Measurements from ENCODE around the gene WDR26. TPM values are rescaled to one million over a fixed set of nuclear protein-coding genes. Genes with fewer than 3 reads are reported as not detected.

The WDR26 gene
- total RNA-seq, 6 experiments from 2014 or later, result 27.2 to 46.8 (median 40.1) TPM

DNA sequence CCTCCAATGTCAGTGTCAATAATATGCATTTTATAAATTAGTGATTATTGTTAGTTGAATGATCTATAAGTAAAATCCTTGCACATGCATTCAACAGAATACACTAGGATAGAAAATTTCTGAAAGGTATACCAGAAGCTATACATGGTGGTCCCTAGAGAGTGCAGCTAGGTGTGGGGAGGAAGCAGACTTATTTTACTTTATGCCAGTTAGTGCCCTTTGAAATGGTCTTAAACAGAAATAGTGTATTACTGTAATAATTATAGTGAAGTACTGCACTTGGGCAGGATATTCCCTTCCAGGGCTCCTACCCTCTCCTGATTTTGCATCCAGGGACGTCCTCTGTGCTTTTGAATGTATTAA is 23.2 kb upstream of the WDR26 start:
- Histone ChIP-seq H3K27ac (no peak overlapping the region), H3K4me1 (peaks cover 0 to 6% (median 0%) of the 10 kb centered on the region in 4 donors), H3K27me3 (no peaks in the 10 kb centered on the region), H3K36me3 (no peaks in the 10 kb centered on the region), H3K4me3 (no peak overlapping the region), H3K9me3 (no peaks in the 10 kb centered on the region)
- WGBS (ENCODE audit: insufficient coverage, low coverage, low lambda C conversion rate, missing lambda C conversion rate), result no CpG with 5 or more reads among the region's 1 CpG
- DNase-seq, result no peak
- TF ChIP-seq, protein P1, sequence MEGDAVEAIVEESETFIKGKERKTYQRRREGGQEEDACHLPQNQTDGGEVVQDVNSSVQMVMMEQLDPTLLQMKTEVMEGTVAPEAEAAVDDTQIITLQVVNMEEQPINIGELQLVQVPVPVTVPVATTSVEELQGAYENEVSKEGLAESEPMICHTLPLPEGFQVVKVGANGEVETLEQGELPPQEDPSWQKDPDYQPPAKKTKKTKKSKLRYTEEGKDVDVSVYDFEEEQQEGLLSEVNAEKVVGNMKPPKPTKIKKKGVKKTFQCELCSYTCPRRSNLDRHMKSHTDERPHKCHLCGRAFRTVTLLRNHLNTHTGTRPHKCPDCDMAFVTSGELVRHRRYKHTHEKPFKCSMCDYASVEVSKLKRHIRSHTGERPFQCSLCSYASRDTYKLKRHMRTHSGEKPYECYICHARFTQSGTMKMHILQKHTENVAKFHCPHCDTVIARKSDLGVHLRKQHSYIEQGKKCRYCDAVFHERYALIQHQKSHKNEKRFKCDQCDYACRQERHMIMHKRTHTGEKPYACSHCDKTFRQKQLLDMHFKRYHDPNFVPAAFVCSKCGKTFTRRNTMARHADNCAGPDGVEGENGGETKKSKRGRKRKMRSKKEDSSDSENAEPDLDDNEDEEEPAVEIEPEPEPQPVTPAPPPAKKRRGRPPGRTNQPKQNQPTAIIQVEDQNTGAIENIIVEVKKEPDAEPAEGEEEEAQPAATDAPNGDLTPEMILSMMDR (IDR thresholded peaks at IDR 0.05), result no peak
- no peak for TF ChIP-seq POLR2A (IDR thresholded peaks at IDR 0.05)
- no peak for ATAC-seq
- intact Hi-C loops (cut with DNase I), result no loop called here

- no peaks in the 10 kb centered on the region for H3K36me3 ChIP-seq
- peak overlapping the region; percentile 33 to 67 (median 44) for H3K27ac ChIP-seq
- no peak overlapping the region for H3K4me3 ChIP-seq
- ATAC-seq (no peak), DNase-seq (no peak)
- peaks cover 0 to 6% (median 0%) of the 10 kb centered on the region in 4 donors for H3K4me1 ChIP-seq
- TF ChIP-seq, protein P1 (IDR thresholded peaks at IDR 0.05), result no peak
- no peak for TF ChIP-seq POLR2A (IDR thresholded peaks at IDR 0.05)
- H3K27me3 ChIP-seq, result no peaks in the 10 kb centered on the region
- intact Hi-C loops (cut with DNase I), result no loop called here
- H3K9me3 ChIP-seq, result no peaks in the 10 kb centered on the region
- 93% methylated on average over 2 of the region's 7 CpGs for WGBS (ENCODE audit: insufficient coverage, low coverage, low lambda C conversion rate, missing lambda C conversion rate)
These were observed 22.0 kb upstream of the WDR26 start for GRCh38 chr1:224456637-224456953.

- Histone ChIP-seq H3K27me3 (no peaks in the 10 kb centered on the region), H3K4me3 (no peak overlapping the region), H3K4me1 (peaks cover 0 to 6% (median 0%) of the 10 kb centered on the region in 4 donors), H3K36me3 (no peaks in the 10 kb centered on the region), H3K9me3 (no peaks in the 10 kb centered on the region), H3K27ac (no peak overlapping the region)
- WGBS (ENCODE audit: insufficient coverage, low coverage, low lambda C conversion rate, missing lambda C conversion rate), result 58% methylated on average over 7 of the region's 8 CpGs
- TF ChIP-seq POLR2A (IDR thresholded peaks at IDR 0.05), result no peak
- TF ChIP-seq, protein P1 (IDR thresholded peaks at IDR 0.05), result no peak
- peak in 2 of 4 donors; percentile 13 to 48 for ATAC-seq
- intact Hi-C loops (cut with DNase I), result no loop called here
- no peak for DNase-seq
These were observed 19.9 kb upstream of the WDR26 start for GRCh38 chr1:224454402-224455055.

GRCh38 chr1:224450561-224451350 is 16.2 kb upstream of the WDR26 start:
- intact Hi-C loops (cut with DNase I), result no loop called here
- Histone ChIP-seq H3K36me3 (no peaks in the 10 kb centered on the region), H3K4me3 (no peak overlapping the region), H3K9me3 (no peaks in the 10 kb centered on the region), H3K27me3 (no peaks in the 10 kb centered on the region), H3K27ac (no peak overlapping the region), H3K4me1 (no peaks in the 10 kb centered on the region)
- 71% methylated on average over 5 of the region's 7 CpGs for WGBS (ENCODE audit: insufficient coverage, low coverage, low lambda C conversion rate, missing lambda C conversion rate)
- no peak for TF ChIP-seq POLR2A (IDR thresholded peaks at IDR 0.05)
- TF ChIP-seq, protein P1 (IDR thresholded peaks at IDR 0.05), result no peak
- peak; percentile 48 to 73 (median 60) for ATAC-seq
- DNase-seq, result peak in 1 of 3 donors; percentile 76

Data from right lobe of liver (tissue), 6 donors.